DND-41 (cell line): ENCODE data around the gene PER1.

Experiments used
- ATAC-seq: fragments of 200-7000 bp; cut with Tn5 transposase; 3 replicates; pipeline ENCODE4 v1.9.1; 2021; ENCODE audit warnings: low read depth; ENCODE audit not compliant: insufficient read depth
- DNase-seq: peaks from one replicate; pipeline ENCODE4 v3.0.0-alpha.2; 2020
- H2AFZ ChIP-seq: 2 replicates; pipeline ENCODE4 v1.6.0; 2012; ENCODE audit warnings: low read depth, low read length
- H3K27ac ChIP-seq: 2 replicates; pipeline ENCODE4 v1.5.1; 2012; ENCODE audit warnings: low read length, inconsistent platforms
- H3K27me3 ChIP-seq: fragments of 200-600 bp; sonication (generic); 2 replicates; pipeline ENCODE4 v1.6.0; 2012; ENCODE audit warnings: low read length, mild to moderate bottlenecking, inconsistent platforms; ENCODE audit not compliant: insufficient read depth, poor library complexity
- H3K36me3 ChIP-seq: 2 replicates; pipeline ENCODE4 v1.5.1; 2012; ENCODE audit warnings: low read length, inconsistent platforms; ENCODE audit not compliant: insufficient read depth
- H3K4me1 ChIP-seq: 2 replicates; pipeline ENCODE4 v1.5.1; 2012; ENCODE audit warnings: mild to moderate bottlenecking, low read length; ENCODE audit not compliant: insufficient read depth
- H3K4me2 ChIP-seq: 2 replicates; pipeline ENCODE4 v1.6.0; 2012; ENCODE audit warnings: mild to moderate bottlenecking, moderate library complexity, low read length, inconsistent platforms; ENCODE audit not compliant: insufficient read depth
- H3K4me3 ChIP-seq, 2 experiments: fragments of 200-600 bp in 1 of 2; shearing (Covaris generic) in 1 of 2; 2 replicates each; pipeline ENCODE4 v1.5.1; 2012 to 2016; ENCODE audit warnings: inconsistent platforms in 2 of 2, low read length in 2 of 2, mild to moderate bottlenecking in 2 of 2, low read depth in 1 of 2, moderate library complexity in 1 of 2
- H3K79me2 ChIP-seq: 2 replicates; pipeline ENCODE4 v1.6.0; 2012; ENCODE audit warnings: low read length, inconsistent platforms; ENCODE audit not compliant: insufficient read depth
- H3K9ac ChIP-seq: 2 replicates; pipeline ENCODE4 v1.6.0; 2012; ENCODE audit warnings: low read depth, mild to moderate bottlenecking, inconsistent platforms, low read length, moderate library complexity
- H3K9me3 ChIP-seq: 2 replicates; pipeline ENCODE4 v1.5.1; 2012; ENCODE audit warnings: low read length, moderate library complexity, mild to moderate bottlenecking, inconsistent platforms; ENCODE audit not compliant: insufficient read depth, severe bottlenecking
- H4K20me1 ChIP-seq: 2 replicates; pipeline ENCODE4 v1.6.0; 2012; ENCODE audit warnings: low read length; ENCODE audit not compliant: insufficient read depth
- EZH2 ChIP-seq: IDR thresholded peaks from 3 replicates; pipeline ENCODE4 v1.6.1; 2012; ENCODE audit warnings: borderline replicate concordance, low read depth, mild to moderate bottlenecking, moderate library complexity, low read length, inconsistent platforms; ENCODE audit not compliant: severe bottlenecking
- TF ChIP-seq, protein P1 (sequence below): IDR thresholded peaks from 2 replicates; pipeline ENCODE4 v1.5.1; 2012; ENCODE audit warnings: borderline replicate concordance, low read length, moderate library complexity, mild to moderate bottlenecking; ENCODE audit not compliant: poor library complexity, severe bottlenecking; ENCODE audit errors: extremely low read depth

Gene PER1

DNA sequence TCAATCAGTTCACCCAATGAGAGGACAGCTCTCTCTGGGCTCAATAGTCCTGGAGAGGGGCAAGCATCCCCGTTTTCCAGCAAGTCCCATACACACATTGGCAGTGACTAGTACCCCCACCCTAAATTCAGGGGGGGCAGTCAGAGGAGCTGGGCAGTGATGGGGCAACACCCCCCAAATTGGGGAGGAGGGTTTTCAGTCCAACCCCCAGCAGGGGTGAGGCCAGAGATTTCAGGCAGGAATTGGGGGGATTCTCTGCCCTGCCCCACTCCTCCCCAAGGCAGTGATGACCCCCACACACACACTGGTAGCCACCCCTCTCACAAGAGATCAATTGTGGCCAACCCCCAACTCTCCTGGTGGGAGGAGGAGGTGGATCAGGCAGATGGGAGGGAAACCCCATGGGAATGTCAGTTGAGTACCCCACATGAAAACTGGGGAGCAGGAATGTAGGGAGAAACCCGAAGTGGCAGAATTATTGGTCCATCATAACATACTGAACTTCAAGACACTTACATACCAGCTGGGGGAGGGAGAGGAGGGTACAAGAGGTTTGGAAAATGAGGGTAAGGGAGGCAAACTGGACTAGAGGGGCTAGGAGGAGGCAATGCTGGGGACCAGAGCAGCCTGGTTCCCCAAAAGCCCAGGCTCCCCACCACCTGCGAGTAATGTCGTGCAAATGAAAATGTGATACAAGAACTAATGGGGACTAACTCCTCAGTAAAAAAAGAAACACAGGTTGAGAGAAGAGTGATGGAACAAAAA is 7.4 kb upstream of the PER1 start:
- H3K9ac ChIP-seq = no peak overlapping the region
- TF ChIP-seq, protein P1, sequence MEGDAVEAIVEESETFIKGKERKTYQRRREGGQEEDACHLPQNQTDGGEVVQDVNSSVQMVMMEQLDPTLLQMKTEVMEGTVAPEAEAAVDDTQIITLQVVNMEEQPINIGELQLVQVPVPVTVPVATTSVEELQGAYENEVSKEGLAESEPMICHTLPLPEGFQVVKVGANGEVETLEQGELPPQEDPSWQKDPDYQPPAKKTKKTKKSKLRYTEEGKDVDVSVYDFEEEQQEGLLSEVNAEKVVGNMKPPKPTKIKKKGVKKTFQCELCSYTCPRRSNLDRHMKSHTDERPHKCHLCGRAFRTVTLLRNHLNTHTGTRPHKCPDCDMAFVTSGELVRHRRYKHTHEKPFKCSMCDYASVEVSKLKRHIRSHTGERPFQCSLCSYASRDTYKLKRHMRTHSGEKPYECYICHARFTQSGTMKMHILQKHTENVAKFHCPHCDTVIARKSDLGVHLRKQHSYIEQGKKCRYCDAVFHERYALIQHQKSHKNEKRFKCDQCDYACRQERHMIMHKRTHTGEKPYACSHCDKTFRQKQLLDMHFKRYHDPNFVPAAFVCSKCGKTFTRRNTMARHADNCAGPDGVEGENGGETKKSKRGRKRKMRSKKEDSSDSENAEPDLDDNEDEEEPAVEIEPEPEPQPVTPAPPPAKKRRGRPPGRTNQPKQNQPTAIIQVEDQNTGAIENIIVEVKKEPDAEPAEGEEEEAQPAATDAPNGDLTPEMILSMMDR = no peak
- no peak for TF ChIP-seq EZH2
- H3K27ac ChIP-seq = no peak overlapping the region
- H2AFZ ChIP-seq = no peak overlapping the region
- H3K36me3 ChIP-seq = peaks cover 39% of the 10 kb centered on the region
- no peaks in the 10 kb centered on the region for H3K27me3 ChIP-seq
- peaks cover 81% of the 10 kb centered on the region for H3K4me1 ChIP-seq
- H3K9me3 ChIP-seq = no peaks in the 10 kb centered on the region
- peaks cover 26% of the 10 kb centered on the region for H4K20me1 ChIP-seq
- no peak for DNase-seq
- ATAC-seq = no peak
- H3K79me2 ChIP-seq = peaks cover 41% of the 10 kb centered on the region
- 0 out of 2 replicates have a peak overlapping the region, but pooled peaks have one; percentile 3 for H3K4me2 ChIP-seq
- H3K4me3 ChIP-seq = no peak overlapping the region

DNA sequence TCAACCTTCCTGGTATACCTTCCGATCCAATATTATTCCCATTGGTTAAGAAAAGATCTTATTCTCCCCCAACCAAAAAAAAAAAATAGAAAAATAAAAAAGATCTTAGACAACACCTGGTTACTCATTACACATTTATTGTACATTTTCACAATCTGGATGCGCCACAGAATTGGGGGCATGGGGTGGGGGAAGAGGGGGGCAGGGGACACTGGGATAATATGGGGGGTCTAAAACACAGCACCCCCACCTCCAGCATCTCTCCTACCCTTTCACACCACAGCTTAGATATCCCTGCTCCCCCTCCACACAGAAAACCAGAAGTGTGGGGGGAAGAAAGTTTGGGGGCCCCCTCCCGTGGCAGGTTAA is 6.8 kb upstream of the PER1 start:
- Histone ChIP-seq H3K36me3 (peaks cover 39% of the 10 kb centered on the region), H3K27me3 (no peaks in the 10 kb centered on the region), H3K79me2 (peaks cover 41% of the 10 kb centered on the region), H2AFZ (no peak overlapping the region), H3K4me1 (peaks cover 81% of the 10 kb centered on the region), H3K4me2 (peak overlapping the region; percentile 59), H4K20me1 (peaks cover 26% of the 10 kb centered on the region), H3K9ac (no peak overlapping the region), H3K9me3 (no peaks in the 10 kb centered on the region), H3K27ac (no peak overlapping the region), H3K4me3 (no peak overlapping the region)
- DNase-seq (no peak), ATAC-seq (no peak)
- TF ChIP-seq, protein P1 = no peak

DNA sequence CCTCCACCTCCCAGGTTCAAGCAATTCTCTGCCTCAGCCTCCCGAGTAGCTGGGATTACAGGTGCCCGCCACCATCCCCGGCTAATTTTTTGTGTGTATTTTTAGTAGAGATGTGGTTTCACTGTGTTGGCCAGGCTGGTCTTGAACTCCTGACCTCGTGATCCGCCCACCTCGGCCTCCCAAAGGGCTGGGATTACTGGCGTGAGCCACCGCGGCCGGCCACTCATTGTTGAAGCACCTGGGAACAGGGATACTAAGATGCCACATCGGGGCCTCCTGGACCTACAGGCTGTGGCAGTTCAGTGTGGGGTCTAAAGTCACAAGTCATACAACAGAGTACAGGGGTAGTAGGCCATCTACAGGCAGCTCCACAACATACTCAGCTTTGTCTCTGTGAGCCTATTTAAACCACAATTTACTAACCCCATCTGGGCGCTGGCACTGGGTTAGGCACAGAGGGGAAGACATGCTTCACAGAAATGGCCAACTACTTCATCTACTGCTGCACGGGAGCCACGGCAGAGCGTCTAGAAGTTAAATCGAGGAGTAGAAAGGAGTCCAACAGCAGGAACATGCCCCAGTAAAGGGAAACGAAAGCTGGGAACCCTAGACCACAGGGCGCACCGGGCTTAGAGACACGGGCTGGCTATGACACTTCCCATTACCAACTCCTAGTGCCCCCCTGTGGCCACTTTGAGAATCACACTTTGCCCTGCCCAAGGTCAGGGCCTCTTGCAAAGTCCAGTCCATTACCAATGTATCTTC is 6.2 kb upstream of the PER1 start:
- Histone ChIP-seq H3K4me1 (peaks cover 78% of the 10 kb centered on the region), H3K36me3 (peaks cover 39% of the 10 kb centered on the region), H3K79me2 (peaks cover 39% of the 10 kb centered on the region), H3K9me3 (no peaks in the 10 kb centered on the region), H3K27ac (peak overlapping the region; percentile 71), H3K4me3 (peak overlapping the region in 1 of 2 experiments; percentile 32; a peak in 2 of 4 replicates), H4K20me1 (peaks cover 26% of the 10 kb centered on the region), H2AFZ (no peak overlapping the region), H3K4me2 (peak overlapping the region; percentile 59), H3K9ac (peak overlapping the region; percentile 34), H3K27me3 (no peaks in the 10 kb centered on the region)
- TF ChIP-seq EZH2 = no peak
- TF ChIP-seq, protein P1 = peak; percentile 92
- DNase-seq (peak; percentile 89), ATAC-seq (peak; percentile 34)
